Transverse colon (tissue), 4 donors: ENCODE measurements around the gene ICAM3.

ENCODE experiments used
- EP300 ChIP-seq: sonication (generic); formaldehyde crosslinking; IDR thresholded peaks from one replicate; pipeline ENCODE4 v1.6.1; 2017; ENCODE audit warnings: antibody characterized with exemption, low read depth
- POLR2A ChIP-seq: fragments of 450-650 bp; IDR thresholded peaks from one replicate; pipeline ENCODE4 v1.6.1; 2016; ENCODE audit warnings: antibody characterized with exemption, mild to moderate bottlenecking, moderate library complexity
- POLR2AphosphoS5 ChIP-seq, 3 donors: sonication (generic); formaldehyde crosslinking; IDR thresholded peaks; one replicate each; pipeline ENCODE4 v1.6.1; 2016; ENCODE audit warnings: antibody characterized with exemption in 3 of 3
- TF ChIP-seq, protein P1 (sequence below), 5 experiments: fragments of 200-600 bp in 3 of 5; fragments of 450-650 bp in 2 of 5; sonication (generic) in 3 of 5; IDR thresholded peaks; 1 replicate in 2 of 5; 2 replicates in 3 of 5; pipeline ENCODE4 v1.5.1; 2016 to 2017; ENCODE audit warnings: antibody characterized with exemption in 5 of 5, inconsistent platforms in 3 of 5, mild to moderate bottlenecking in 2 of 5, moderate library complexity in 1 of 5

DNA sequence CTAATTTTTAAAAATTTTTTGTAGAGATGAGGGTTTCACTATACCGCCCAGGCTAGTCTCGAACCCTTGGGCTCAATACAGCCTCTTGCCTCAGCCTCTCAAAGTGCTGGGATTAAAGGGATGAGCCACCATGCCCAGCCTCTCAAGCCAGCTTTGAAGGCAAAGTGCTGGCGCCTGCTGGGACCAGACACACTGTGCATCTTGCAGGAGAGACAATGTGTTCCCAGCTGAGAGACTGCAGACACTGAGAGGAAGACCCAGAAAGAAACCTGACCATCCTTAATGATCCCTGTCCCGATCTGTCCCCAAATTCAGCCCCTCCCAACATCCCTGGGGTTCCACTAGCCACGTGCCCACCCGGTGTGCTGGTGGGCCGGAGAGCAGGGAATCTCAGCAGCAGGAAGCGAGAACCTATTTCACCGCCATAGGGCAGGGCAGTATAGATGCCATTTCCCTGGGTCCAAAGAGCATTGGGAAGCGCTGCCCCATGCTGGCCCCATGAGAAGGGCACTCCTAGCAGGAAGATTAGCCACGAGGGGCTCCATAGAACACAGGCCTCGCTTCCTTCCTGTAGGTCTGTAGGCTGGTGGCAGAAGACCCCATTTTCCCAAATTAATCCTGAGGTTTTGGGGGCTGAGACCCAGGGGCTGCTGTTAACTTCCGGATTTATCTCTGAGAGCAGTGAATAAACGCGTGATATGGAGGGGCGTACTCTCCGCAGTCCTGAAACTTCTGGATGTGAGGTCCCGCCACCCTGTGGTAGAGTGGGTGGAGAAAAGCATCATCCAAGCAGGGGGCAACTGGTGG, 7.1 kb downstream of the ICAM3 start:
- TF ChIP-seq, protein P1, sequence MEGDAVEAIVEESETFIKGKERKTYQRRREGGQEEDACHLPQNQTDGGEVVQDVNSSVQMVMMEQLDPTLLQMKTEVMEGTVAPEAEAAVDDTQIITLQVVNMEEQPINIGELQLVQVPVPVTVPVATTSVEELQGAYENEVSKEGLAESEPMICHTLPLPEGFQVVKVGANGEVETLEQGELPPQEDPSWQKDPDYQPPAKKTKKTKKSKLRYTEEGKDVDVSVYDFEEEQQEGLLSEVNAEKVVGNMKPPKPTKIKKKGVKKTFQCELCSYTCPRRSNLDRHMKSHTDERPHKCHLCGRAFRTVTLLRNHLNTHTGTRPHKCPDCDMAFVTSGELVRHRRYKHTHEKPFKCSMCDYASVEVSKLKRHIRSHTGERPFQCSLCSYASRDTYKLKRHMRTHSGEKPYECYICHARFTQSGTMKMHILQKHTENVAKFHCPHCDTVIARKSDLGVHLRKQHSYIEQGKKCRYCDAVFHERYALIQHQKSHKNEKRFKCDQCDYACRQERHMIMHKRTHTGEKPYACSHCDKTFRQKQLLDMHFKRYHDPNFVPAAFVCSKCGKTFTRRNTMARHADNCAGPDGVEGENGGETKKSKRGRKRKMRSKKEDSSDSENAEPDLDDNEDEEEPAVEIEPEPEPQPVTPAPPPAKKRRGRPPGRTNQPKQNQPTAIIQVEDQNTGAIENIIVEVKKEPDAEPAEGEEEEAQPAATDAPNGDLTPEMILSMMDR (IDR thresholded peaks at IDR 0.05) = no peak
- peak; percentile 19 for TF ChIP-seq POLR2A
- TF ChIP-seq POLR2AphosphoS5 (IDR thresholded peaks at IDR 0.05) = peak in 1 of 3 donors; percentile 16
- TF ChIP-seq EP300 = no peak
